GM21723 (cell line): ENCODE data around the gene ERCC2.
"Not testable (repeated sequence)": the region's sequence is repeated elsewhere in the genome, so short reads cannot be mapped to it uniquely, and the experiment has no call there.

ENCODE experiments used
- ATAC-seq: cut with Tn5 transposase; IDR thresholded peaks from one replicate; pipeline ENCODE4 v1.9.1; 2021; ENCODE audit warnings: mild to moderate bottlenecking, moderate library complexity; ENCODE audit not compliant: unreplicated experiment

Gene ERCC2

DNA sequence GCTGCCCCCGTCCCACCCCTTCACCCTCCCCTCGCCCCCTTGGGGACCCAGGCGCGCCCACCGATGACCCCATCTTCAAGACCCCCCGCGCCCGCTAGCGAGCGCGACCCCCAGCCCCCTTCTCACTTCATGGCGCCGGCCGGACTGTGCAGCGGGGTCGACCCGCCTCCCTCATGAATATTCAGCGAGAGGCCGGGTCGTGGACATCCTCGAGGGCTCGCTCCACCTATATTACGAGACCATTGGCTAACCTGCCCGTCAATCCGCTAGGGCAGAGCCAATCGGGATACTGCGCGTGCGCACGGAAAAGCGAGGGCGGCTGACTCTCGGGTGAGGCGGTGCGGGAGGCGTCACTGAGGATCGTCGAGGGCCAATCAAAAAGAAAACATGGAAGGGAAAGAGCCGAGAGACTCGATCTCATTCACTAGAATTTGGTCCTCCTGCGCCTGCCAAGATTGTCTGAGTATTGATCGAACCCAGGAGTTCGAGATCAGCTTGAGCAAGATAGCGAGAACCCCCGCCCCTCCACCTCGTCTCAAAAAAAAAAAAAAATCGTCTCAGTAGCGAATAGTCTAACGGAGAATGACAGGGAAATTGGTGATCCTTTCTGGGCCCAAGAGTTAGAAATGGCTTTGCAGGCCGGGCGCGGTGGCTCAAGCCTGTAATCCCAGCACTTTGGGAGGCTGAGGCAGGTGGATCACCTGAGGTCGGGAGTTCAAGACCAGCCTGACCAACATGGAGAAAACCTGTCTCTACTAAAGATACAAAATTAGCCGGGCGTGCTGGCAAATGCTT is at the start of gene ERCC2:
TSS of gene ERCC2 (minus strand) at position 164 of the 795 bp plus-strand sequence. CDS start at position 131, 33 bp downstream.
- peak; percentile 93 for ATAC-seq

- ATAC-seq, result no peak
Observed at GRCh38 chr19:45419895-45420294, 49.5 kb upstream of the ERCC2 start.

GRCh38 chr19:45419396-45419795 is 49.0 kb upstream of the ERCC2 start:
- peak; percentile 47 for ATAC-seq

DNA sequence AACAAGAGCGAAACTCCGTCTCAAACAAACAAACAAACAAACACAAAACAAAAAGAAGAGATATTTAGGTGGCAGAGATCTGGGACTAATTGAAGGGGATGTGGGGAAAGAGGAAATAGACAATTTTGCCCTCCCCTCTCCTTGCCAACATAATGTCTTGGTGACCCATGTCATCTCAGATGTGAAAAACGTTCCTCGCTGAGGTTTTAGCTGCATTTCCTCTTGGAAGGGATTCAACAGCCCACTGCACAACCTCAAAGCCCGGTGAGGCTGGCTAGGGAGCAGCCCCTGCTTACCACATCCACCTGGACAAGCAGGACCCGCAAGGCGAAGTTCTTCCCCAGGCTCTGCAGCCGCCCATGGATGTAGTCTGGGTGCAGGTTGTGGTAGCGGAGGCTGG is 48.4 kb upstream of the ERCC2 start:
- ATAC-seq, result no peak

DNA sequence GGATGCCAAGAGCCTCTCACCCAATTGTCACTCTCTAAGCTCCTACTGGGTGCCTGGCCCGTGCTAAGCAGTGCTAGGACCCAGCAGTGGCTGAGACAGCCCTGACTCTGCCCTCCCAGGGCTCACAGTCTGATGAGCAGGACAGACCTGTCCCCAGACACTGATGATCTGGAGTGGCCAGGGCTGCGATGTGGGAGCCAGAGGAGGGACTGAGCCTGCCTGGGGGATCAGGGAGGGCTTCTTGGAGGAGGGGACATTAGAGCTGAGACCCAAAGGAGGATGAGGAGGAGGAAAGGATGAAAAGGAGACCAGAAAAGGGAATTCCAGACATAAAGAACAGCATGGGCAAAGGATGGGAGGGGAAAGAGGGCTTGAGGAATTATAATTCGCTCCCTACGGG is 46.8 kb upstream of the ERCC2 start:
- ATAC-seq, result no peak

- ATAC-seq, result no peak
Observed at GRCh38 chr19:45414468-45414867, 44.1 kb upstream of the ERCC2 start.

DNA sequence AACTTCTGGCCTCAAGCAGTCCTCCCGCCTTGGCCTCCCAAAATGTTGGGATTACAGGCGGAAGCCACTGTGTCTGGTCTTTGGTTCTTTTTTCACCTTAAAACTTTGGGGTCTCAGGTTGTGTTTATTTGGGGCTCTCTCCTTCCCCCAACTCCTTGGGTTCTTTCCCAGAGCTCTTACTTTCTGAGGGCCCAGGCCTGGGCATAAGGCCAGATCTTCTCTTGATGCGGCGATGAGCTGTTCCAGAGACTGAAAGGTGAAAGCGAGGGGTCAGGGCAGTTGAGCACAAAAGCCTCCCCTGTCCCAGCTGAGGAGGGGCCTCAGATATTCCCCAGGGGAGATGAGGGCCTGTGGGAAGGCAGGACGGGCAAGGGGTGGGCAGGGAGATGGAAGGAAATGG is 43.1 kb upstream of the ERCC2 start:
- ATAC-seq, result no peak

DNA sequence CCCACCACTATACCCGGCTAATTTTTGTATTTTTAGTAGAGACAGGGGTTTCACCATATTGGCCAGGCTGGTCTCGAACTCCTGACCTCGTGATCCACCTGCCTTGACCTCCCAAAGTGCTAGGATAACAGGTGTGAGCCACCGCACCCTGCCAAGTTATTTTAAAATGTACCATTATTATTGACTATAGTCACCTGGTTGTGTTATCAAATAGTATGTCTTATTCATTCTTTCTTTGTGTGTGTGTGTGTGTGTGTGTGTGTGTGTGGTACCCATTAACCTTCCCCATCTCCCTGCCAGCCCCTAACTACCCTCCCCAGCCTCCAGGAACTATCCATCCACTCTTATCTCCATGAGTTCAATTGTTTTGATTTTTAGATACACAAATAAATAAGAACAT is 40.0 kb upstream of the ERCC2 start:
- not testable (repeated sequence) for ATAC-seq

DNA sequence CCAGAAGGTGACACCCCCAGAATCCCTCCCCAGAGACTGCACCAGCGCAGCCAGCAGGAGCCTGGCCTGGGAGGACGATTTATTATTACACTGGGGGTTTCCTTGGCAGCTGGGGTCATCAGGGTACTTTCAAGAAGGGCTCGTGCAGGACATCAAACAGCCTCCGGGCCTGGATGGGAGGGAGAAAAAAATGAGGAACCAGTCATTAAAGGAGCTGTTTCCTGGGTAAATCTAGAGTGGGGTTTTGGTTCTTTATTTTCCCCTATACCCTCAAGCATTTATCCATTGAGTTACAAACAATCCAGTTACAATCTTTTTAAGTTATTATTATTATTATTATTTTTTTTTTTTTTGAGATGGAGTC is 39.2 kb upstream of the ERCC2 start:
- no peak for ATAC-seq

DNA sequence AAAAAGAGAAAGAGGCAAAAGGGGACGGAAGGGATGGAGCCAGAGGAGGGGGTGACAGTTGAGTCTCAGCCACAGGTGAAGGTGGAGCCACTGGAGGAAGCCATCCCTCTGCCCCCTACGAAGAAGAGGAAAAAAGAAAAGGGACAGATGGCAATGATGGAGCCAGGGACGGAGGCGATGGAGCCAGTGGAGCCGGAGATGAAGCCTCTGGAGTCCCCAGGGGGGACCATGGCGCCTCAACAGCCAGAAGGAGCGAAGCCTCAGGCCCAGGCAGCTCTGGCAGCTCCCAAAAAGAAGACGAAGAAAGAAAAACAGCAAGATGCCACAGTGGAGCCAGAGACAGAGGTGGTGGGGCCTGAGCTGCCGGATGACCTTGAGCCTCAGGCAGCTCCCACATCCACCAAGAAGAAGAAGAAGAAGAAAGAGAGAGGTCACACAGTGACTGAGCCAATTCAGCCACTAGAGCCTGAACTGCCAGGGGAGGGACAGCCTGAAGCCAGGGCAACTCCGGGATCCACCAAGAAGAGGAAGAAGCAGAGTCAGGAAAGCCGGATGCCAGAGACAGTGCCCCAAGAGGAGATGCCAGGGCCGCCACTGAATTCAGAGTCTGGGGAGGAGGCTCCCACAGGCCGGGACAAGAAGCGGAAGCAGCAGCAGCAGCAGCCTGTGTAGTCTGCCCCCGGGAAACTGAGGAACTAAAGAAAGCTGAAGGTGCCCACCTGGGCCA is 38.6 kb upstream of the ERCC2 start:
- no peak for ATAC-seq

- ATAC-seq, result no peak
Observed at GRCh38 chr19:45408121-45408520, 37.7 kb upstream of the ERCC2 start.

- not testable (repeated sequence) for ATAC-seq
Observed at GRCh38 chr19:45407585-45407984, 37.2 kb upstream of the ERCC2 start.

GRCh38 chr19:45407091-45407375 is 36.7 kb upstream of the ERCC2 start:
- no peak for ATAC-seq

GRCh38 chr19:45406226-45407090 is 36.1 kb upstream of the ERCC2 start, which contains the start of gene POLR1G:
Gene POLR1G (plus strand): TSS chr19:45406644. CDS start chr19:45406697, 53 bp downstream.
- ATAC-seq, result peak; percentile 79

DNA sequence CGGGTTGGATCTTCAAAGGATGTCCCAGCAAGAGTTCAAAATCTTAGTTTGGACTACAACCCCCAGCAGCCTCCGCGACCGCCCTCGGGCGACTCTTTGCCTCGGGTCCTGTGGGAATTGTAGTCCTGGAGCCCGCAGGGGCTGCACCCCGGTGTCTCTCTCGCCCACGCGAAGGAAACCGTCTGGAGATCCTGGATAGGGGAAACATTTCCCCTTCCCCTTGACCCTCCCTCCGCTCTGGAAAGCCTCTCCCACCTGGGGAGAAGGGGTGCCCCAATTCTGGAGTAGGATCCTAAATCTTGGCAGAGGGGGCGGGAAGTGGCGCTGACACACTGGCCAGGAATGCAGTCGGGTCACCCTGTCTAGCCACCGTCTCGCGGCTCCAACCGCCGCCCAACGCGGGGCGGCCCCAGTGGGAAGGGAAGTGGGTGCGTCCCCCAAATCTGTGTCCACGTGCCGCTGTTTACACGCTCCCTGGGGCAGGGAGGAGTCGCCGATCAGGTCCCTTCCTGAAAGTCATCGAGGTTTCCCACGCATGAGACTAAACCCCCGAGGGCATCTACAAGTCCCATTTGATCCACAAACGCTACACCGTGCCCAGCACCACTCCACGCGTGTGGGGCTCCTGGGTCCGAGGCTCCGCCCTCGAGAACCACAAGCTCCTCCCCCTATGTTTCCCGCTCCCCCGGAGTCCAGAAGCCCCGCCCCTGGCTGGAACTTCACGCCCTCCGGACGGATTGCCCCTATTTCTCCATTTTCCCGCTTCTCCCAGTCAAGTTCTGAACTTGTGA is 35.3 kb upstream of the ERCC2 start:
- peak; percentile 57 for ATAC-seq

DNA sequence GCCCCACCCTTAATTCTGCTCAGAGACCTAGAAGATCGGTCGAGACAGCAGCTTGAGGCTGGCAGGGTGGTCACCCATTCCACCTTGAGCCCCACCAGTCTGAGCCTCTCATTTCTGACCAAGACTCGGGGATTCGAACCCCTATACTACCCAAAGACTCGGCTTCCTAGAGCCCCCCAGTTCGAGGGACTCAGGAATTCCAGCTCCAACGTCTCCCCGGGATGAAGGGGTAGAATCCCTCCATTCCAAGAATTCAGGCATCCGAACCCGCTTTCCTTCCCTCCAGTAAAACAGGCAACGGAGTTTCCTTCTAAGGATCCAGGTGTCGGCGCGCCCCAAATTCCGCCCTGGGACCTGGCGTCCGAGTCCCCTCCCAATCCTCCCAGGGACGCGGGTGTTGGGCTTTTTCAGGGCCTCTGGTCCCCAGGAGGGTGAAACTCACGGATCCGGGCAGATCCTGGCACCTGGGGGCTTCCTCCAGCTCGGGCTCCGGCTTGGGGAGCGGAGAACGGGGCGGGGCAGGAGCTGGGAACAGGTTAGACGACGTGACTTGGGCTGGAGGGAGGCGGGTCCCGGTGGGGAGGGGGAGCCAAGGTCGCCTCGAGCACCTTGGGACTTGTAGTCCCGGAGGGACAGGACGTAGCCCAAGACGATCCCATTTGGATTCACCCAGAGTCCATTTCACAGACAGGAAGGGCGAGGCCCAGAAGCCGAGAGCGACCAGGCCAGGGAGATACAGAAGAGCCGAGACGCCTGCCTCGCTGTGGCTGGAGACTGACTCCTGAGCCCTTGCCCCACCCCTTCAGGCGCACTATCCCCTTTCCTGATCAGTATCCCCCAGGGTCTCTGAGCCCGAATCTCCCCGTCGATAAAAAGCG is 34.4 kb upstream of the ERCC2 start, which contains the start of gene PPP1R13L:
TSS of gene PPP1R13L (minus strand) at position 513 of the 878 bp plus-strand sequence. CDS start 6,751 bp downstream, outside the sequence.
- peak; percentile 10 for ATAC-seq

- no peak for ATAC-seq
Observed at GRCh38 chr19:45403781-45404556, 33.6 kb upstream of the ERCC2 start.

DNA sequence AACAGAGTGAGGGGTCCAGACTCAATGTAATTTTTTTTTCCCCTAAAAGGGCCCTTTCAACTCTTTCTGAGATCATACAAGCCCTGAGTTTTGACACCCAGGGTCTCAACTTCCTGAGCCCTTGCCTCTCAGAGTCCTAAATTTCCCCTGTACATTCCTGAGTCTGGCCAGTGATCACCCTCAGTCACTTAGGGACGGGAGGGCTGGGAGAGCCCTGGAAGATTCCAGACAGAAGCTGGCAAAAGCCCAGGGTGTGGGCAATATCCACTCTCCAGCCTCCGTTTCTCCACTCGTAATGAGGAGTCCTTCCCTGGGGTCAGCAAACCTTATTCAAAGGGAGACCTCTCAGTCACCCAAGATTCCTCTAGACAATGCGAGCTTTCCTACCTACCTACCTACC is 32.9 kb upstream of the ERCC2 start:
- no peak for ATAC-seq
